Measurements from ENCODE around the gene IGF2. TPM values are rescaled to one million over a fixed set of nuclear protein-coding genes. Genes with fewer than 3 reads are reported as not detected.

The IGF2 gene
- total and polyA plus RNA-seq, 2 donors (not counting 1 experiment from before 2014, with no cell fraction given): not detected

DNA sequence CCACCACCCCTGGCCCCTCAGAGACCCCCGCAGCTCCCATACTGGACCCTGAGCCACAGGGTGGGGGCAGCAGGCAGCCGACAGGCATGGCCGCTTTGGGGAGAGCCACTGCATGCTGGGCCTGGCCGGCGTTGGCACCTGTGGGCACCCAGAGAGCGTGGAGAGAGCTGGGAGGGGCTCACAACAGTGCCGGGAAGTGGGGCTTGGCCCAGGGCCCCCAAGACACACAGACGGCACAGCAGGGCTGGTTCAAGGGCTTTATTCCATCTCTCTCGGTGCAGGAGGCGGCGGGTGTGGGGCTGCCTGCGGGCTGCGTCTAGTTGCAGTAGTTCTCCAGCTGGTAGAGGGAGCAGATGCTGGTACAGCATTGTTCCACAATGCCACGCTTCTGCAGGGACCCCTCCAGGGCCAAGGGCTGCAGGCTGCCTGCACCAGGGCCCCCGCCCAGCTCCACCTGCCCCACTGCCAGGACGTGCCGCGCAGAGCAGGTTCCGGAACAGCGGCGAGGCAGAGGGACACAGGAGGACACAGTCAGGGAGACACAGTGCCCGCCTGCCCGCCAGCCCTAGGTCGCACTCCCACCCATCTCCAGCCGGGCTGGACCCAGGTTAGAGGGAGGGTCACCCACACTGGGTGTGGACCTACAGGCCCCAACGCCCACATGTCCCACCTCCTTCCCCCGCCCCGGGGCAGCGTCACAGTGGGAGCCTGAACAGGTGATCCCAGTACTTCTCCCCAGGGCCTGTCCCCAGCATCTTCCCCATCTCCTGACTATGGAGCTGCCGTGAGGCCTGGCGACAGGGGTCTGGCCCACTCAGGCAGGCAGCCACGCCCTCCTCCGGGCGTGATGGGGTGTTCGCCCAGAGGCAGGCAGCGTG, 20.6 kb upstream of the IGF2 start:
- H3K4me2 ChIP-seq (replicated peaks; ENCODE audit: low read depth, low read length, poor library complexity, severe bottlenecking): no peak overlapping the region
- H3K9me3 Mint-ChIP-seq (ENCODE audit: insufficient read depth): no peaks in the 10 kb centered on the region
- H3K4me3 ChIP-seq (ENCODE audit: control extremely low read depth in 1 of 5, extremely low read depth in 1 of 5, insufficient read depth in 1 of 5, low read depth in 2 of 5, low read length in 4 of 5): no peak overlapping the region
- H3K27ac ChIP-seq (ENCODE audit: low read length in 2 of 2): no peak overlapping the region
- H4K20me1 ChIP-seq (ENCODE audit: control insufficient read depth, insufficient read depth, low read length, poor library complexity, severe bottlenecking): no peaks in the 10 kb centered on the region
- ChIA-PET POLR2A (no interaction called here), CTCF (interaction anchor here (1.0 to 1.6 kb wide), 3 partner anchors 8 to 507 kb away, joined by 4 to 5 read pairs (median 5); no protein-coding TSS in a partner anchor)
- no peaks in the 10 kb centered on the region for H3K4me1 ChIP-seq (ENCODE audit: control insufficient read depth in 2 of 2, insufficient read depth in 2 of 2, low read length in 2 of 2)
- ATAC-seq (ENCODE audit: low read depth): no peak
- H3K79me2 ChIP-seq (ENCODE audit: control insufficient read depth, insufficient read depth, low read length): no peaks in the 10 kb centered on the region
- no peak overlapping the region for H3K9ac ChIP-seq (ENCODE audit: low read length)
- H3K36me3 ChIP-seq (replicated peaks in 1 of 2; ENCODE audit: control extremely low read depth in 1 of 2, control insufficient read depth in 1 of 2, extremely low read depth in 1 of 2, insufficient read depth in 2 of 2, low read length in 1 of 2): no peaks in the 10 kb centered on the region
- no peak overlapping the region for H3K4me3 Mint-ChIP-seq
- no peak overlapping the region for H3K27ac Mint-ChIP-seq
- WGBS (ENCODE audit: insufficient coverage): 82% methylated on average over 35 of the region's 36 CpGs
- no peak for DNase-seq
- TF ChIP-seq EZH2 (IDR thresholded peaks at IDR 0.05; ENCODE audit: borderline replicate concordance, insufficient read depth, low read depth, low read length, poor library complexity, severe bottlenecking) (no peak), CTCF (IDR thresholded peaks at IDR 0.05) (no peak)
- intact Hi-C loops (cut with micrococcal nuclease): no loop called here
- H3K9me3 ChIP-seq (ENCODE audit: control extremely low read depth in 1 of 3, control insufficient read depth in 2 of 3, insufficient read depth in 1 of 3, low read length in 2 of 3): no peaks in the 10 kb centered on the region
- H3K27me3 ChIP-seq (replicated peaks in 1 of 4; ENCODE audit: control extremely low read depth in 1 of 4, control insufficient read depth in 3 of 4, insufficient read depth in 4 of 4, low read length in 3 of 4): peaks cover 0 to 5% (median 2%) of the 10 kb centered on the region in 4 experiments
- H2AFZ ChIP-seq (ENCODE audit: insufficient read depth, low read depth, low read length, poor library complexity, severe bottlenecking): no peak overlapping the region
- no peaks in the 10 kb centered on the region for H3K27me3 Mint-ChIP-seq
- H3K4me1 Mint-ChIP-seq: no peaks in the 10 kb centered on the region

DNA sequence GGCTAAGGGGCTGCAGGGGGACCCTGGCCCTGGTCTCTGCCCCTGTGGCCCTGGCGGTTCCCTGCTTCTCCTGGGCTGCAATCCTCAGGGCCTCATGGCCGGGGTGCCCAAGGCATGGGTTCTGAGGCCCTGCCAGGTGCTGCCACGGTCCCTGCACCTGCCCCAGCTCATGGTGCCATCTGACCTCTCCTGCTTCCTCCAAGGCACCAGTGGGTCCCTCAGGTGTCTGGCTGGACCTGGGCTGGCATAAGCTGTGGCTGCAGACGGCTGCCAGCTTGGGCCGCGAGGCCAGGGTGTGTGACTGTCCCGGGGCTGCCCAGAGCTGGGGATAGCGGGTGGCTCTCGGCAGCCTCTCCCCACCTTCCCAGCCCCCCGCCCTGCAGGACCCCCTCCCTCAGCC, 19.8 kb upstream of the IGF2 start:
- H3K4me3 Mint-ChIP-seq: no peak overlapping the region
- H3K4me1 ChIP-seq (ENCODE audit: control insufficient read depth in 2 of 2, insufficient read depth in 2 of 2, low read length in 2 of 2): no peaks in the 10 kb centered on the region
- no peak overlapping the region for H3K9ac ChIP-seq (ENCODE audit: low read length)
- H3K36me3 ChIP-seq (replicated peaks in 1 of 2; ENCODE audit: control extremely low read depth in 1 of 2, control insufficient read depth in 1 of 2, extremely low read depth in 1 of 2, insufficient read depth in 2 of 2, low read length in 1 of 2): no peaks in the 10 kb centered on the region
- ATAC-seq (ENCODE audit: low read depth) (no peak), DNase-seq (no peak)
- TF ChIP-seq EZH2 (IDR thresholded peaks at IDR 0.05; ENCODE audit: borderline replicate concordance, insufficient read depth, low read depth, low read length, poor library complexity, severe bottlenecking) (no peak), CTCF (IDR thresholded peaks at IDR 0.05) (no peak)
- ChIA-PET POLR2A (no interaction called here), CTCF (interaction anchor here (0.7 to 1.6 kb wide), 4 partner anchors 13 to 506 kb away, joined by 3 to 5 read pairs (median 4); no protein-coding TSS in a partner anchor)
- H3K9me3 ChIP-seq (ENCODE audit: control extremely low read depth in 1 of 3, control insufficient read depth in 2 of 3, insufficient read depth in 1 of 3, low read length in 2 of 3): no peaks in the 10 kb centered on the region
- H3K4me2 ChIP-seq (replicated peaks; ENCODE audit: low read depth, low read length, poor library complexity, severe bottlenecking): no peak overlapping the region
- H3K27ac ChIP-seq (ENCODE audit: low read length in 2 of 2): no peak overlapping the region
- no peaks in the 10 kb centered on the region for H3K9me3 Mint-ChIP-seq (ENCODE audit: insufficient read depth)
- peaks cover 0 to 5% (median 2%) of the 10 kb centered on the region in 4 experiments for H3K27me3 ChIP-seq (replicated peaks in 1 of 4; ENCODE audit: control extremely low read depth in 1 of 4, control insufficient read depth in 3 of 4, insufficient read depth in 4 of 4, low read length in 3 of 4)
- H3K27ac Mint-ChIP-seq: no peak overlapping the region
- H3K79me2 ChIP-seq (ENCODE audit: control insufficient read depth, insufficient read depth, low read length): no peaks in the 10 kb centered on the region
- WGBS (ENCODE audit: insufficient coverage): 85% methylated on average over 7 of the region's 10 CpGs
- H3K27me3 Mint-ChIP-seq: no peaks in the 10 kb centered on the region
- intact Hi-C loops (cut with micrococcal nuclease): no loop called here
- no peak overlapping the region for H3K4me3 ChIP-seq (ENCODE audit: control extremely low read depth in 1 of 5, extremely low read depth in 1 of 5, insufficient read depth in 1 of 5, low read depth in 2 of 5, low read length in 4 of 5)
- no peak overlapping the region for H2AFZ ChIP-seq (ENCODE audit: insufficient read depth, low read depth, low read length, poor library complexity, severe bottlenecking)
- no peaks in the 10 kb centered on the region for H4K20me1 ChIP-seq (ENCODE audit: control insufficient read depth, insufficient read depth, low read length, poor library complexity, severe bottlenecking)
- no peaks in the 10 kb centered on the region for H3K4me1 Mint-ChIP-seq

Data from B cell (primary cell).